Stimulated activated naive CD8-positive, alpha-beta T cell treated with anti-CD3 and anti-CD28 coated beads, Interleukin-15, amount 100 ng/mL, for 72 hours (primary cell): Measurements from ENCODE around the gene RGS6.

Experiments used
- ATAC-seq: fragments of 150-1000 bp; cut with Tn5 transposase; 2 replicates; pipeline ENCODE4 v1.10.0; 2021; ENCODE audit warnings: mild to moderate bottlenecking, moderate library complexity
- DNase-seq, 2 donors: peaks; one replicate each; pipeline ENCODE4 v3.0.0; 2021 to 2022
- H3K27ac Mint-ChIP-seq, 2 donors: one replicate each; pipeline ENCODE4 v1.8.0; 2022; ENCODE audit warnings: mild to moderate bottlenecking in 2 of 2, mixed read lengths in 2 of 2, moderate library complexity in 2 of 2
- H3K27me3 Mint-ChIP-seq: one replicate; pipeline ENCODE4 v1.8.0; 2022; ENCODE audit warnings: mixed read lengths
- H3K4me1 Mint-ChIP-seq: one replicate; pipeline ENCODE4 v1.8.0; 2022; ENCODE audit warnings: mild to moderate bottlenecking, mixed read lengths
- H3K4me3 Mint-ChIP-seq, 2 donors: one replicate each; pipeline ENCODE4 v1.8.0; 2022; ENCODE audit warnings: mild to moderate bottlenecking in 2 of 2, mixed read lengths in 2 of 2, moderate library complexity in 1 of 2
- H3K9me3 Mint-ChIP-seq, 2 donors: one replicate each; pipeline ENCODE4 v1.8.0; 2022; ENCODE audit warnings: mixed read lengths in 2 of 2

Gene RGS6

DNA sequence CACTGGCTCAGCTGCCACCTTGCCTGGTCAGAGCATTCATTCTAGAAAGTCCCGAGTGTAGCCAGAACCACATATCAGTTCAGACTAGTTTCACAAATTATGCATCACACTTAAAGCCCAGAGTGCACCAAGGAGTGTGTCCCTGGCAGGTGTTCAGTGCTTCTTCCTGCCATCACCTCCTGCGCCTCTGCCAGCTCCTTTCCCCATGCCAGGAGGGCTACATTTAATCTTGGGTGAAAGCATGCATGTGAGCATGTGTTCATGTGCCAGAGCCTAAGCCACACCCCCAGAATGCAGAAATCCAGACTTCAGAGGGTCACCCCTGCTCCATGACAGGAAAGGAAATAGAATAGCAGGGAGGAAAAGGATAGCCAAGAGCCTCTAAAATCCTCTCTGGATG, 580.1 kb downstream of the RGS6 start:
- ATAC-seq: no peak
- H3K4me1 Mint-ChIP-seq: peaks cover 12% of the 10 kb centered on the region
- H3K4me3 Mint-ChIP-seq: no peak overlapping the region
- peaks cover 53% of the 10 kb centered on the region for H3K27me3 Mint-ChIP-seq
- DNase-seq: no peak
- no peak overlapping the region for H3K27ac Mint-ChIP-seq
- peaks cover 0 to 7% of the 10 kb centered on the region in 2 donors for H3K9me3 Mint-ChIP-seq

DNA sequence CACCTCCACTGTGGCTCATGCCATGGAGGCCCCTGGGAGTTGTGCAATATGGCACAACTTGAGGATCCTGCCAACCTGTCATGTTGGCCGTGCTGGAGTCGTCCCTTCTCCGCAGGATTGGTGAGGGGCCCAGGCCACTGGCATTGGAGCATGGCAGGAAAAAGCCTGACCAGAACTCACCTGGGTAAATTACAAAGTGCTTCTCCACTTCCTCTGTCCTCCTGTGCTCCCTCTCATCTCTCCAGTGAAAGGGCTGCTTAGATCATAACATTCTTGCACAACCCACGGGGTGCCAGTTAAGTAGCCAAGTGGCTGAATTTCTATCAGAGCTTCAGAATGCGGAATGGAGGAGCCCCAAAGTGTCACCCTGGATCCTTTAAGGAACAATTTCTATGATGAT, 580.7 kb downstream of the RGS6 start:
- H3K27ac Mint-ChIP-seq: no peak overlapping the region
- H3K9me3 Mint-ChIP-seq: peaks cover 0 to under 1% of the 10 kb centered on the region in 2 donors
- peaks cover 48% of the 10 kb centered on the region for H3K27me3 Mint-ChIP-seq
- ATAC-seq: no peak
- peaks cover 19% of the 10 kb centered on the region for H3K4me1 Mint-ChIP-seq
- H3K4me3 Mint-ChIP-seq: no peak overlapping the region
- DNase-seq: no peak

- DNase-seq: no peak
- no peak overlapping the region for H3K4me3 Mint-ChIP-seq
- H3K27ac Mint-ChIP-seq: peak overlapping the region in 1 of 2 donors; percentile 1
- no peaks in the 10 kb centered on the region for H3K9me3 Mint-ChIP-seq
- H3K27me3 Mint-ChIP-seq: peaks cover 48% of the 10 kb centered on the region
- H3K4me1 Mint-ChIP-seq: peaks cover 23% of the 10 kb centered on the region
- no peak for ATAC-seq
Measured at GRCh38 chr14:72513346-72513745, 581.1 kb downstream of the RGS6 start.

DNA sequence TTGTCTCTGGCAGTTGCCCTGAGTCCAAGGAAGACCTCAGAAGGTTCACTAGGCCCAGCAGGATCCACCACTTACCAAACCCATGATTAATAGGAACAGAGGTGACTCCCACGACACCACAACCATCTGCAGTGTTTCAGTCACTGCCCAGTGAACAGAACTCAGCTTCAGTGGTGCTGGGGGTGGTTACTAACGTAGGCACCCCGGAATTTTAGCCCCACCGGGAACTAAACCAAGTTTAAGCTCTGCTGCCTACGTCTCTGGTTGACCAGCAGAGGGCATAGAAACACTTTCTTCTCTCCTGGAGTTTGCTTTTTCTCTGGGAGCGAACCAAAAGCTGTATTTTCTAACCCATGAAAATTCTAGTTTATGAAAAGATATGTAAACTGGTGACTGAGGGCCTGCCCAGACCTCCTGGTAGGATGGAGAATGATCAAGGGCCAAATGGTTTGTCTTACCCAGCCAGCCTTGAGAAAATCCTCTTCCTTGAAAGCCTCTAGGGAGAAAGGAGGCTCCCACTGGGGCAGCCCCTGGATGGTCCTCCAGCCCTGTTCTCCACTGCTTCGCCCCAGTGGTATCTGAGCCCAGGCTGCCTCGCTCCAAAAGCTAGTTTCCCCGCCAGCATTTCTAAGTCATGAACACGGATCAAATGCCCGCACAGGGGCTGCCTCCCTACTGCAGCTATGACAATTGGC, 581.9 kb downstream of the RGS6 start:
- no peak for DNase-seq
- Mint-ChIP-seq H3K27ac (peak overlapping the region in 1 of 2 donors; percentile 48), H3K27me3 (peaks cover 48% of the 10 kb centered on the region), H3K4me3 (no peak overlapping the region), H3K9me3 (no peaks in the 10 kb centered on the region), H3K4me1 (peaks cover 30% of the 10 kb centered on the region)
- ATAC-seq: no peak

GRCh38 chr14:72514660-72515025, 582.4 kb downstream of the RGS6 start:
- Mint-ChIP-seq H3K4me3 (no peak overlapping the region), H3K4me1 (peaks cover 36% of the 10 kb centered on the region), H3K27me3 (peaks cover 43% of the 10 kb centered on the region), H3K27ac (peak overlapping the region in 1 of 2 donors; percentile 48), H3K9me3 (peaks cover 0 to 4% of the 10 kb centered on the region in 2 donors)
- DNase-seq (no peak), ATAC-seq (no peak)

GRCh38 chr14:72515779-72516770, 583.8 kb downstream of the RGS6 start:
- Mint-ChIP-seq H3K27me3 (peaks cover 30% of the 10 kb centered on the region), H3K9me3 (peaks cover 10 to 13% of the 10 kb centered on the region in 2 donors), H3K4me1 (peaks cover 50% of the 10 kb centered on the region), H3K4me3 (no peak overlapping the region), H3K27ac (no peak overlapping the region)
- DNase-seq (no peak), ATAC-seq (no peak)

DNA sequence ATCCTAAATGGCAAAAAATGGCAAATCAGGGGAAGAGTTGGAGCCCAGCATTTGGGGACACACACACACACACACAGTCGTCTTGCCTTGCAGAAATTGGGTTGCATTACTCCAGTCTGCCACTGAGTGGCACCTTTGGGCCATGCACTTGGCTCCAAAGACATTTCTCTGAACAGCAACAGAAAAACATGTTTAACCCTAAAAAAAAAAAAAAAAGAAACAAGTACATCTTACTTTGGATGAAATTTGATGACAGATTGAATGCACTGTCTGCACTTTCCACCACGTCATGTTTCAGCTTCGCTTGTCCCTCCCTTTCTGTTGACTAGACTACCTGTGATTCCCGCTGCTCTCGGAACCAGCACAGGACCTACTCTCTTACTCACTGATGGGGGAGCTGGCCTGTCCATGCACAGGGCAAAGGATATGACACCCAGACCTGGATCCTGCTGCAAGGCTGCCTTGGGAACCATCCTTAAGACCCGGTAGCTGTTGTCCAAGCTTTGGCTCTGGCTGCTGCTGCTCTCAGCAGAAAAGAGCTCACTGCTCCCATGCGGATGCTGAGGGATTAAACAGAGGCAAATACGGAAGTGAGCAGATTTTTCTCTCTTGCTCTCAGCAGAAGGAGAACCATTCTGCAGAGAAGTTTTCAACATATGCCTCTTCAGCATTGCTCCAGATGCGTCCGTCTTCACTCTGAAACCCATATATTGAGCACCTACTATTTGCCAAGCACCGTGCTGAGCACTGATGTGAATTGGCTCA, 584.9 kb downstream of the RGS6 start:
- Mint-ChIP-seq H3K4me3 (no peak overlapping the region), H3K9me3 (peaks cover 13 to 15% of the 10 kb centered on the region in 2 donors), H3K27ac (no peak overlapping the region), H3K27me3 (peaks cover 19% of the 10 kb centered on the region), H3K4me1 (peaks cover 56% of the 10 kb centered on the region)
- DNase-seq (peak; percentile 68 to 76), ATAC-seq (no peak)

DNA sequence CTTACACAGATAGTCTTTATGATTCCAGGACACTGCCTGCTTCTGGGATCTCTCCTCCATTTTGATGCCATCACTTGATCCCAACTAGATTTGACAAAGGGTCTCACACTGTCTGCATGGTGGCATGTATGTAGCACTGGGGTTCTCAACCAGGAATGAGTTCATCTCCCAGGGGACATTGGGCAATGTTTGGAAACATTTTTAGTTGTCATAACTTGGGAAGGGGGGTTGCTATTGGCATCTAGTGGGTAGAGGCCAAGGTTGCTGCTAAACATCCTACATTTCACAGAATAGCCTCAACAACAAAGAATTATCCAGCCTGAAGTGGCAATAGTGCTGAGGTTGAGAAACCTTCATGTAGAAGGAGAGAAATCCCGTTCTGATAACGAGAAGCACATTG, 585.5 kb downstream of the RGS6 start:
- H3K4me3 Mint-ChIP-seq: no peak overlapping the region
- ATAC-seq: no peak

GRCh38 chr14:72518809-72519377, 586.7 kb downstream of the RGS6 start:
- DNase-seq: peak; percentile 53 to 61
- peaks cover 56% of the 10 kb centered on the region for H3K4me1 Mint-ChIP-seq
- peaks cover 9% of the 10 kb centered on the region for H3K27me3 Mint-ChIP-seq
- peak overlapping the region; percentile 47 to 59 for H3K4me3 Mint-ChIP-seq
- H3K9me3 Mint-ChIP-seq: peaks cover 13 to 15% of the 10 kb centered on the region in 2 donors
- peak overlapping the region; percentile 2 to 4 for H3K27ac Mint-ChIP-seq
- peak; percentile 93 for ATAC-seq

More for the DNA sequence above, 585.5 kb downstream of the RGS6 start:
- H3K27ac Mint-ChIP-seq: no peak overlapping the region
- DNase-seq: no peak
- peaks cover 13 to 15% of the 10 kb centered on the region in 2 donors for H3K9me3 Mint-ChIP-seq
- peaks cover 56% of the 10 kb centered on the region for H3K4me1 Mint-ChIP-seq
- H3K27me3 Mint-ChIP-seq: peaks cover 16% of the 10 kb centered on the region

GRCh38 chr14:72519543-72519942, 587.3 kb downstream of the RGS6 start:
- Mint-ChIP-seq H3K4me3 (peak overlapping the region; percentile 46 to 54), H3K4me1 (peaks cover 56% of the 10 kb centered on the region), H3K9me3 (peaks cover 13 to 15% of the 10 kb centered on the region in 2 donors), H3K27me3 (peaks cover 7% of the 10 kb centered on the region), H3K27ac (peak overlapping the region; percentile 2 to 50)
- DNase-seq: peak; percentile 25 to 37
- ATAC-seq: peak; percentile 34

DNA sequence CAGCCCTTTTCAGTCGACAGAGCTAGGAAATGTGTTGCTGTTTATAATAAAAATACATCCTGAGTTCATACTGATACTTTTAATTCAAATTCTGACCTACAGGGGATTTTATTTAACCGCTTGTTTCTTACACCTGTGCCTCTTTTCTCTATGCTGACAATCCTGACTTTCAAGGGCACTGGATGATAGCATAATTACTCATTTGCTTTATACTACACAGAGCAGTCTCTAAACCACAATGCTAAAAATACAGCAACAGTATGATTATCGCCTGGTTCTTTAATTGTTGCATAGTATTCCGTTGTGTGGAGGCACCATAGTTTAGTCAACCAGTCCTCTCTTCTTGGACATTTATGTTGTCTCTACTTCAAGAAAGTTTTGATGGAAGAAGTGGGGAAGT, 588.8 kb downstream of the RGS6 start:
- Mint-ChIP-seq H3K27ac (peak overlapping the region in 1 of 2 donors; percentile 70), H3K4me1 (peaks cover 56% of the 10 kb centered on the region), H3K4me3 (peak overlapping the region; percentile 32 to 36), H3K9me3 (peaks cover 13 to 15% of the 10 kb centered on the region in 2 donors), H3K27me3 (peaks cover 7% of the 10 kb centered on the region)
- DNase-seq (no peak), ATAC-seq (peak; percentile 76)

GRCh38 chr14:72521968-72522741, 589.9 kb downstream of the RGS6 start:
- H3K4me3 Mint-ChIP-seq: no peak overlapping the region
- DNase-seq: no peak

DNA sequence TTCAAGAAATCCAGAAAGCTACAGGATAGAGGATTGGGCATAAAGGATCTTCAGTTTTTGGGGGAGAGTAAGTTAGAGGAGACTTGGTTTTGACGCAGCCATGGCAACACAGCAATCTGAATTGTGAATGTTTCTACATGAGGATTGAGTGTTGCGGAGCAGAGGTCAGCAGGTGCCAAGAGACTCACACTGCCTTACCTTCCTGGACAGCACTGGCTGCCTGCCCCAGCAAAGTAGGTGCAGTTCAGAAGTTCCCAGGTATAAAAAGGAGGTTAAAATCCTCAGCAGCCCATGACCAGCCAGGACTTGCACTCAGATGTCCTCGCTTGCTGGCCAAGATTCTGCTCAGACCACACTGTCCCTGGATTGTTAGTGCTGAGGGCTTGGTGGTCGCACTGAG, 590.6 kb downstream of the RGS6 start:
- peaks cover 13 to 15% of the 10 kb centered on the region in 2 donors for H3K9me3 Mint-ChIP-seq
- DNase-seq (no peak), ATAC-seq (no peak)
- H3K27me3 Mint-ChIP-seq: peaks cover 6% of the 10 kb centered on the region
- no peak overlapping the region for H3K27ac Mint-ChIP-seq
- peaks cover 38% of the 10 kb centered on the region for H3K4me1 Mint-ChIP-seq
- no peak overlapping the region for H3K4me3 Mint-ChIP-seq

More at GRCh38 chr14:72521968-72522741, 589.9 kb downstream of the RGS6 start:
- Mint-ChIP-seq H3K27me3 (no peaks in the 10 kb centered on the region), H3K4me1 (peaks cover 45% of the 10 kb centered on the region), H3K9me3 (peaks cover 13 to 15% of the 10 kb centered on the region in 2 donors), H3K27ac (no peak overlapping the region)
- ATAC-seq: no peak
